KMS-11 (cell line): ENCODE measurements around the gene USP32.

ENCODE experiments used
- H2AFZ ChIP-seq: fragments of 200-600 bp; sonication (generic); 2 replicates; pipeline ENCODE4 v1.6.1; 2016; ENCODE audit warnings: antibody characterized with exemption, mixed run types, low read depth
- H3K27ac ChIP-seq: fragments of 200-600 bp; sonication (generic); 2 replicates; pipeline ENCODE4 v1.6.1; 2016; ENCODE audit warnings: mild to moderate bottlenecking, mixed run types
- H3K27me3 ChIP-seq: fragments of 200-600 bp; sonication (generic); 2 replicates; pipeline ENCODE4 v1.6.1; 2017; ENCODE audit warnings: mild to moderate bottlenecking, low read depth, mixed run types, moderate library complexity; ENCODE audit not compliant: insufficient read depth
- H3K36me3 ChIP-seq: fragments of 200-600 bp; sonication (generic); 2 replicates; pipeline ENCODE4 v1.6.1; 2017; ENCODE audit warnings: mild to moderate bottlenecking, mixed run types; ENCODE audit not compliant: insufficient read depth
- H3K4me1 ChIP-seq: fragments of 200-600 bp; sonication (generic); 2 replicates; pipeline ENCODE4 v1.6.1; 2016; ENCODE audit warnings: mild to moderate bottlenecking, low read depth, mixed run types; ENCODE audit not compliant: poor library complexity, severe bottlenecking
- H3K4me2 ChIP-seq: fragments of 200-600 bp; sonication (generic); 2 replicates; pipeline ENCODE4 v1.7.0; 2016; ENCODE audit warnings: mild to moderate bottlenecking, mixed run types
- H3K4me3 ChIP-seq: fragments of 200-600 bp; sonication (generic); IDR thresholded peaks from 2 replicates; pipeline ENCODE4 v1.6.1; 2017; ENCODE audit warnings: low read depth, low read length, mixed read lengths; ENCODE audit not compliant: insufficient read depth
- H3K79me2 ChIP-seq: fragments of 200-600 bp; sonication (generic); 2 replicates; pipeline ENCODE4 v1.6.1; 2016; ENCODE audit warnings: low read depth, mixed run types; ENCODE audit not compliant: insufficient read depth
- H3K9ac ChIP-seq: fragments of 200-600 bp; sonication (generic); 2 replicates; pipeline ENCODE4 v1.6.1; 2016; ENCODE audit warnings: mild to moderate bottlenecking, mixed run types
- H4K20me1 ChIP-seq: fragments of 200-600 bp; sonication (generic); 2 replicates; pipeline ENCODE4 v1.6.1; 2016; ENCODE audit warnings: mild to moderate bottlenecking, mixed run types; ENCODE audit not compliant: insufficient read depth
- TF ChIP-seq, protein P1 (sequence below): fragments of 200-600 bp; sonication (generic); conservative IDR thresholded peaks from 2 replicates; pipeline ENCODE4 v1.6.1; 2017; ENCODE audit warnings: low read depth, mild to moderate bottlenecking, antibody characterized with exemption, low read length, moderate library complexity, mixed read lengths

USP32 gene

GRCh38 chr17:60135151-60135950 lies 256.6 kb downstream of the USP32 start:
- H3K9ac ChIP-seq = no peak overlapping the region
- no peak overlapping the region for H3K4me2 ChIP-seq
- no peaks in the 10 kb centered on the region for H3K4me1 ChIP-seq
- H3K36me3 ChIP-seq = no peaks in the 10 kb centered on the region
- H3K79me2 ChIP-seq = no peaks in the 10 kb centered on the region
- H2AFZ ChIP-seq = no peak overlapping the region
- H3K27me3 ChIP-seq = peaks cover 4% of the 10 kb centered on the region; the same call in 1 of the 2 replicates
- no peak overlapping the region for H3K27ac ChIP-seq
- no peaks in the 10 kb centered on the region for H4K20me1 ChIP-seq
- H3K4me3 ChIP-seq = no peak overlapping the region
- TF ChIP-seq, protein P1, sequence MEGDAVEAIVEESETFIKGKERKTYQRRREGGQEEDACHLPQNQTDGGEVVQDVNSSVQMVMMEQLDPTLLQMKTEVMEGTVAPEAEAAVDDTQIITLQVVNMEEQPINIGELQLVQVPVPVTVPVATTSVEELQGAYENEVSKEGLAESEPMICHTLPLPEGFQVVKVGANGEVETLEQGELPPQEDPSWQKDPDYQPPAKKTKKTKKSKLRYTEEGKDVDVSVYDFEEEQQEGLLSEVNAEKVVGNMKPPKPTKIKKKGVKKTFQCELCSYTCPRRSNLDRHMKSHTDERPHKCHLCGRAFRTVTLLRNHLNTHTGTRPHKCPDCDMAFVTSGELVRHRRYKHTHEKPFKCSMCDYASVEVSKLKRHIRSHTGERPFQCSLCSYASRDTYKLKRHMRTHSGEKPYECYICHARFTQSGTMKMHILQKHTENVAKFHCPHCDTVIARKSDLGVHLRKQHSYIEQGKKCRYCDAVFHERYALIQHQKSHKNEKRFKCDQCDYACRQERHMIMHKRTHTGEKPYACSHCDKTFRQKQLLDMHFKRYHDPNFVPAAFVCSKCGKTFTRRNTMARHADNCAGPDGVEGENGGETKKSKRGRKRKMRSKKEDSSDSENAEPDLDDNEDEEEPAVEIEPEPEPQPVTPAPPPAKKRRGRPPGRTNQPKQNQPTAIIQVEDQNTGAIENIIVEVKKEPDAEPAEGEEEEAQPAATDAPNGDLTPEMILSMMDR = no peak

GRCh38 chr17:60134396-60135150 lies 257.4 kb downstream of the USP32 start:
- Histone ChIP-seq H3K79me2 (no peaks in the 10 kb centered on the region), H3K36me3 (no peaks in the 10 kb centered on the region), H4K20me1 (no peaks in the 10 kb centered on the region), H2AFZ (no peak overlapping the region), H3K27me3 (no peaks in the 10 kb centered on the region), H3K4me3 (no peak overlapping the region), H3K27ac (no peak overlapping the region), H3K4me1 (no peaks in the 10 kb centered on the region), H3K4me2 (no peak overlapping the region), H3K9ac (no peak overlapping the region)
- TF ChIP-seq, protein P1 = no peak

DNA sequence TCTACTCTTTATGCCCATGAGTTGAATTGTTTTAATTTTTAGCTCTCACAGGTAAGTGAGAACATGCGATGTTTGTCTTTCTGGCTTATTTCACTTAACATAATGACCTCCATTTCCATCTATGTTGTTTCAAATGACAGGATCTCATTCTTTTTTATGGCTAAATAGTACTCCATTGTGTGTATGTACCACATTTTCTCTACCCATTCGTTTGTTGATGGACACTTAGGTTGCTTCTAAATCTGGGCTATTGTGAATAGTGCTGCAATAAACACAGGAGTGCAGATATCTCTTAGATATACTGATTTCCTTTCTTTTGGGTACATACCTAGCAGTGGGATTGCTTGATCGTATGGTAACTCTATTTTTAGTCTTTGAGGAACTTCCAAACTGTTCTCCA lies 261.5 kb downstream of the USP32 start:
- Histone ChIP-seq H3K27ac (no peak overlapping the region), H3K4me3 (no peak overlapping the region), H3K9ac (no peak overlapping the region), H3K4me1 (no peaks in the 10 kb centered on the region), H2AFZ (no peak overlapping the region), H3K4me2 (no peak overlapping the region), H3K36me3 (no peaks in the 10 kb centered on the region), H3K79me2 (no peaks in the 10 kb centered on the region), H4K20me1 (no peaks in the 10 kb centered on the region), H3K27me3 (no peaks in the 10 kb centered on the region)
- TF ChIP-seq, protein P1 = no peak

DNA sequence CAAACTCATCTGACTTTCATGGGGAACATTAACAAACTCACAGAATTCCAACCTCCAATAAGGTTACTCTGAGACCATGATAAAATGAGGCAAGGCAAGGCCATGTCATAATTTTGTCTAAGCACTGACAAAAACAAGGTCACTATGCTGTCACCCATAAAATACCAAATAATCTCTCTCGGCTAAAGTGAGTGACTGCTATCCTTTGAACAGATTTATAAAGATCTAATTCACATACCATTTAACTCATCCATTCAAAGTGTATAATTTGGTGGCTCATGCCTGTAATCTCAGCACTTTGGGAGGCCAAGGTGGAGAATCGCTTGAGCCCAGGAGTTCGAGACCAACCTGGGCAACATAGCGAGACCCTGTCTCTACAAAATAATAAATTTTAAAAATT lies 262.8 kb downstream of the USP32 start:
- no peak overlapping the region for H2AFZ ChIP-seq
- H3K36me3 ChIP-seq = no peaks in the 10 kb centered on the region
- no peak overlapping the region for H3K4me2 ChIP-seq
- no peak overlapping the region for H3K9ac ChIP-seq
- no peak overlapping the region for H3K27ac ChIP-seq
- no peaks in the 10 kb centered on the region for H3K79me2 ChIP-seq
- TF ChIP-seq, protein P1 = no peak
- no peak overlapping the region for H3K4me3 ChIP-seq
- H3K4me1 ChIP-seq = no peaks in the 10 kb centered on the region
- no peaks in the 10 kb centered on the region for H4K20me1 ChIP-seq
- H3K27me3 ChIP-seq = no peaks in the 10 kb centered on the region
